ENCODE data around the gene NFATC1. TPM values are rescaled to one million over a fixed set of nuclear protein-coding genes. Genes with fewer than 3 reads are reported as not detected.

The NFATC1 gene
- total RNA-seq, 4 donors from 2014 or later = 14.0 to 22.4 (median 15.0) TPM

GRCh38 chr18:79545736-79546171 is 150.0 kb downstream of the NFATC1 start:
- TF ChIP-seq POLR2A (IDR thresholded peaks at IDR 0.05) = no peak
- TF ChIP-seq CTCF (IDR thresholded peaks at IDR 0.05) = no peak
- DNase-seq (ENCODE audit: low spot score in 2 of 2) = peak in 1 of 2 donors; percentile 70
- no peak overlapping the region for H3K4me3 ChIP-seq (ENCODE audit: low read depth, poor library complexity, severe bottlenecking)
- 81 to 85% methylated on average over 15 to 17 of the region's 18 CpGs for WGBS, 2 donors
- intact Hi-C loops (cut with DNase I; ENCODE audit: low total_unique reads) = no loop called here

GRCh38 chr18:79546781-79547272 is 151.1 kb downstream of the NFATC1 start:
- H3K4me3 ChIP-seq (ENCODE audit: low read depth, poor library complexity, severe bottlenecking) = no peak overlapping the region
- 62 to 80% methylated on average over 23 of the region's 23 CpGs for WGBS, 2 donors
- TF ChIP-seq POLR2A (IDR thresholded peaks at IDR 0.05) (no peak), CTCF (IDR thresholded peaks at IDR 0.05) (no peak)
- DNase-seq (ENCODE audit: low spot score in 2 of 2) = peak in 1 of 2 donors; percentile 70
- intact Hi-C loops (cut with DNase I; ENCODE audit: low total_unique reads) = no loop called here

- intact Hi-C loops (cut with DNase I; ENCODE audit: low total_unique reads) = no loop called here
- no peak for TF ChIP-seq POLR2A (IDR thresholded peaks at IDR 0.05)
- TF ChIP-seq CTCF (IDR thresholded peaks at IDR 0.05) = no peak
- DNase-seq (ENCODE audit: low spot score in 2 of 2) = peak in 1 of 2 donors; percentile 85
- H3K4me3 ChIP-seq (ENCODE audit: low read depth, poor library complexity, severe bottlenecking) = no peak overlapping the region
- WGBS, 2 donors = 72 to 74% methylated on average over 15 to 31 of the region's 36 CpGs
Measured at GRCh38 chr18:79547413-79548076, 151.8 kb downstream of the NFATC1 start.

GRCh38 chr18:79548077-79548450 is 152.3 kb downstream of the NFATC1 start:
- TF ChIP-seq POLR2A (IDR thresholded peaks at IDR 0.05) = no peak
- TF ChIP-seq CTCF (IDR thresholded peaks at IDR 0.05) = no peak
- intact Hi-C loops (cut with DNase I; ENCODE audit: low total_unique reads) = no loop called here
- DNase-seq (ENCODE audit: low spot score in 2 of 2) = peak in 1 of 2 donors; percentile 85
- no peak overlapping the region for H3K4me3 ChIP-seq (ENCODE audit: low read depth, poor library complexity, severe bottlenecking)
- WGBS, 2 donors = 89 to 92% methylated on average over 23 to 25 of the region's 25 CpGs

- no peak for TF ChIP-seq POLR2A (IDR thresholded peaks at IDR 0.05)
- no peak for TF ChIP-seq CTCF (IDR thresholded peaks at IDR 0.05)
- WGBS, 2 donors = 88 to 89% methylated on average over 24 of the region's 24 CpGs
- DNase-seq (ENCODE audit: low spot score in 2 of 2) = no peak
- intact Hi-C loops (cut with DNase I; ENCODE audit: low total_unique reads) = no loop called here
- no peak overlapping the region for H3K4me3 ChIP-seq (ENCODE audit: low read depth, poor library complexity, severe bottlenecking)
Measured at GRCh38 chr18:79548621-79548985, 152.9 kb downstream of the NFATC1 start.
